SK-N-SH treated with all-trans-retinoic acid at 6 μM for 48 hours (cell line): ENCODE results near the gene EPS8.

Experiments used
- ATAC-seq: fragments of 200-7000 bp; cut with Tn5 transposase; 3 replicates; pipeline ENCODE4 v1.9.1; 2020; ENCODE audit warnings: mild to moderate bottlenecking, moderate library complexity
- ARNTL ChIP-seq: fragments of 450-650 bp; formaldehyde crosslinking; IDR thresholded peaks from 2 replicates; pipeline ENCODE4 v1.5.0; 2020; ENCODE audit warnings: low read depth, mild to moderate bottlenecking, moderate library complexity, borderline replicate concordance
- BACH2 ChIP-seq: fragments of 250-450 bp; sonication (Bioruptor Pico); IDR thresholded peaks from 2 replicates; pipeline ENCODE4 v1.9.0; 2021; ENCODE audit warnings: mild to moderate bottlenecking, borderline replicate concordance
- CREB5 ChIP-seq: fragments of 250-450 bp; sonication (Bioruptor Pico); IDR thresholded peaks from 2 replicates; pipeline ENCODE4 v1.5.1; 2020; ENCODE audit warnings: low read depth, mild to moderate bottlenecking, moderate library complexity
- CSDC2 ChIP-seq: fragments of 250-450 bp; sonication (Bioruptor Pico); IDR thresholded peaks from 2 replicates; pipeline ENCODE4 v1.5.0; 2020; ENCODE audit warnings: mild to moderate bottlenecking, moderate library complexity
- ESRRG ChIP-seq: fragments of 250-450 bp; sonication (Bioruptor Pico); IDR thresholded peaks from 2 replicates; pipeline ENCODE4 v1.6.1; 2021; ENCODE audit warnings: mild to moderate bottlenecking
- GLIS3 ChIP-seq: fragments of 250-450 bp; sonication (Bioruptor Pico); IDR thresholded peaks from 2 replicates; pipeline ENCODE4 v1.5.0; 2020; ENCODE audit warnings: mild to moderate bottlenecking, moderate library complexity
- ISL1 ChIP-seq: fragments of 250-450 bp; sonication (Bioruptor Pico); IDR thresholded peaks from 2 replicates; pipeline ENCODE4 v2.1.2; 2022; ENCODE audit warnings: mild to moderate bottlenecking, moderate library complexity
- OSR1 ChIP-seq: fragments of 250-450 bp; sonication (Bioruptor Pico); IDR thresholded peaks from 2 replicates; pipeline ENCODE4 v1.8.0; 2022; ENCODE audit warnings: moderate library complexity, mild to moderate bottlenecking, inconsistent platforms
- PATZ1 ChIP-seq: fragments of 250-450 bp; sonication (Bioruptor Pico); IDR thresholded peaks from 2 replicates; pipeline ENCODE4 v1.8.0; 2020; ENCODE audit warnings: mild to moderate bottlenecking, moderate library complexity, borderline replicate concordance
- POU6F1 ChIP-seq: fragments of 250-450 bp; sonication (Bioruptor Pico); IDR thresholded peaks from 2 replicates; pipeline ENCODE4 v1.8.0; 2021; ENCODE audit warnings: low read depth, mild to moderate bottlenecking, moderate library complexity, borderline replicate concordance
- PPARA ChIP-seq: fragments of 250-450 bp; sonication (Bioruptor Pico); IDR thresholded peaks from 2 replicates; pipeline ENCODE4 v1.5.0; 2020; ENCODE audit warnings: mild to moderate bottlenecking, borderline replicate concordance
- RARB ChIP-seq: fragments of 250-450 bp; sonication (Bioruptor Pico); IDR thresholded peaks from 2 replicates; pipeline ENCODE4 v1.8.0; 2021; ENCODE audit warnings: mild to moderate bottlenecking, moderate library complexity
- SNAI2 ChIP-seq: fragments of 250-450 bp; sonication (Bioruptor Pico); IDR thresholded peaks from 2 replicates; pipeline ENCODE4 v1.5.0; 2020; ENCODE audit warnings: mild to moderate bottlenecking, moderate library complexity
- TCF4 ChIP-seq: fragments of 250-450 bp; sonication (Bioruptor Pico); IDR thresholded peaks from 2 replicates; pipeline ENCODE4 v1.8.0; 2021; ENCODE audit warnings: mild to moderate bottlenecking, moderate library complexity, borderline replicate concordance
- TOX ChIP-seq: fragments of 250-450 bp; sonication (Bioruptor Pico); IDR thresholded peaks from 2 replicates; pipeline ENCODE4 v1.8.0; 2021; ENCODE audit warnings: mild to moderate bottlenecking, moderate library complexity, borderline replicate concordance
- ZC3H10 ChIP-seq: fragments of 250-450 bp; sonication (Bioruptor Pico); IDR thresholded peaks from 2 replicates; pipeline ENCODE4 v1.5.1; 2021; ENCODE audit warnings: mild to moderate bottlenecking, moderate library complexity
- ZFP30 ChIP-seq: fragments of 450-650 bp; formaldehyde crosslinking; IDR thresholded peaks from 2 replicates; pipeline ENCODE4 v1.5.0; 2022; ENCODE audit warnings: mild to moderate bottlenecking, moderate library complexity
- ZNF565 ChIP-seq: fragments of 450-650 bp; formaldehyde crosslinking; conservative IDR thresholded peaks from 2 replicates; pipeline ENCODE4 v1.5.0; 2020; ENCODE audit warnings: low read depth, mild to moderate bottlenecking, moderate library complexity
- ZNF70 ChIP-seq: fragments of 450-650 bp; formaldehyde crosslinking; IDR thresholded peaks from 2 replicates; pipeline ENCODE4 v1.5.0; 2020; ENCODE audit warnings: mild to moderate bottlenecking, moderate library complexity
- ZNF8 ChIP-seq: fragments of 450-650 bp; formaldehyde crosslinking; IDR thresholded peaks from 2 replicates; pipeline ENCODE4 v1.5.0; 2020; ENCODE audit warnings: mild to moderate bottlenecking, moderate library complexity
- TF ChIP-seq, protein P1 (sequence below): fragments of 250-450 bp; sonication (Bioruptor Pico); IDR thresholded peaks from 2 replicates; pipeline ENCODE4 v1.5.0; 2020; ENCODE audit warnings: mild to moderate bottlenecking, moderate library complexity
- TF ChIP-seq, protein P2 (sequence below): fragments of 250-450 bp; sonication (Bioruptor Pico); IDR thresholded peaks from 2 replicates; pipeline ENCODE4 v1.5.1; 2021; ENCODE audit warnings: mild to moderate bottlenecking, moderate library complexity

EPS8 gene

DNA sequence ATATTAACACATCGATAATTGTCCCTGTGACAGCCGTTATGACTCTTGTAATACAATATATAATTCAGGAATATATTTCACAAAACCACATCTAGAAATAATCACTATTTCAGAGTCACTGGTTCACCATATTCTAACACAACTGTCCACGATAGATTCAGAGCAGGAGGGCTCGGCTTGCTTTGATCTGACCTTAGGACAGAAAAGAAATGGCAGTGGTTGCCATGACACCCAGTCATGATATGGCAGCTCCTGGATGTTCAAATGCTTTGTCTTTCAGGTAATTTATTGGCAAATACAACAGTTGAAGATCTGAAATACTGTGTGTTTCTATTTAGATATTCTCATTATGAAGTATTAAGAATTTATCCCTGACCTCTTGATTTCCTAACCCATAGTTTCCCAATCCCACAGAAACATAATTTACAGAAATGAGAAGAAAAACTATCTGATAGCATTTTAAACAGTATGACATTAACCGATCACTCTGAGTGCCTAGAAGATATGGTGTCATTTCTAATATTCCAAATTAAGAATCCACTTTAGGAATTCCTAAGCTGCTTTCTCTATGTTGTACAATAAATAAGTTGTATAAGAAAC is 116.4 kb downstream of the EPS8 start:
- no peak for ATAC-seq
- TF ChIP-seq, protein P1, sequence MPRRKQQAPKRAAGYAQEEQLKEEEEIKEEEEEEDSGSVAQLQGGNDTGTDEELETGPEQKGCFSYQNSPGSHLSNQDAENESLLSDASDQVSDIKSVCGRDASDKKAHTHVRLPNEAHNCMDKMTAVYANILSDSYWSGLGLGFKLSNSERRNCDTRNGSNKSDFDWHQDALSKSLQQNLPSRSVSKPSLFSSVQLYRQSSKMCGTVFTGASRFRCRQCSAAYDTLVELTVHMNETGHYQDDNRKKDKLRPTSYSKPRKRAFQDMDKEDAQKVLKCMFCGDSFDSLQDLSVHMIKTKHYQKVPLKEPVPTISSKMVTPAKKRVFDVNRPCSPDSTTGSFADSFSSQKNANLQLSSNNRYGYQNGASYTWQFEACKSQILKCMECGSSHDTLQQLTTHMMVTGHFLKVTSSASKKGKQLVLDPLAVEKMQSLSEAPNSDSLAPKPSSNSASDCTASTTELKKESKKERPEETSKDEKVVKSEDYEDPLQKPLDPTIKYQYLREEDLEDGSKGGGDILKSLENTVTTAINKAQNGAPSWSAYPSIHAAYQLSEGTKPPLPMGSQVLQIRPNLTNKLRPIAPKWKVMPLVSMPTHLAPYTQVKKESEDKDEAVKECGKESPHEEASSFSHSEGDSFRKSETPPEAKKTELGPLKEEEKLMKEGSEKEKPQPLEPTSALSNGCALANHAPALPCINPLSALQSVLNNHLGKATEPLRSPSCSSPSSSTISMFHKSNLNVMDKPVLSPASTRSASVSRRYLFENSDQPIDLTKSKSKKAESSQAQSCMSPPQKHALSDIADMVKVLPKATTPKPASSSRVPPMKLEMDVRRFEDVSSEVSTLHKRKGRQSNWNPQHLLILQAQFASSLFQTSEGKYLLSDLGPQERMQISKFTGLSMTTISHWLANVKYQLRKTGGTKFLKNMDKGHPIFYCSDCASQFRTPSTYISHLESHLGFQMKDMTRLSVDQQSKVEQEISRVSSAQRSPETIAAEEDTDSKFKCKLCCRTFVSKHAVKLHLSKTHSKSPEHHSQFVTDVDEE (CRISPR knock-in tag), result no peak
- TF ChIP-seq POU6F1 (CRISPR knock-in tag), result no peak
- TF ChIP-seq ZNF565, result no peak
- no peak for TF ChIP-seq ZC3H10 (CRISPR knock-in tag)
- no peak for TF ChIP-seq TOX
- TF ChIP-seq SNAI2 (CRISPR knock-in tag), result no peak
- no peak for TF ChIP-seq PPARA (CRISPR knock-in tag)
- TF ChIP-seq, protein P2, sequence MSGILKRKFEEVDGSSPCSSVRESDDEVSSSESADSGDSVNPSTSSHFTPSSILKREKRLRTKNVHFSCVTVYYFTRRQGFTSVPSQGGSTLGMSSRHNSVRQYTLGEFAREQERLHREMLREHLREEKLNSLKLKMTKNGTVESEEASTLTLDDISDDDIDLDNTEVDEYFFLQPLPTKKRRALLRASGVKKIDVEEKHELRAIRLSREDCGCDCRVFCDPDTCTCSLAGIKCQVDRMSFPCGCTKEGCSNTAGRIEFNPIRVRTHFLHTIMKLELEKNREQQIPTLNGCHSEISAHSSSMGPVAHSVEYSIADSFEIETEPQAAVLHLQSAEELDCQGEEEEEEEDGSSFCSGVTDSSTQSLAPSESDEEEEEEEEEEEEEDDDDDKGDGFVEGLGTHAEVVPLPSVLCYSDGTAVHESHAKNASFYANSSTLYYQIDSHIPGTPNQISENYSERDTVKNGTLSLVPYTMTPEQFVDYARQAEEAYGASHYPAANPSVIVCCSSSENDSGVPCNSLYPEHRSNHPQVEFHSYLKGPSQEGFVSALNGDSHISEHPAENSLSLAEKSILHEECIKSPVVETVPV, result no peak
- TF ChIP-seq ZFP30 (CRISPR knock-in tag), result no peak
- no peak for TF ChIP-seq CSDC2 (CRISPR knock-in tag)
- TF ChIP-seq BACH2, result no peak
- no peak for TF ChIP-seq OSR1 (CRISPR knock-in tag)
- no peak for TF ChIP-seq ESRRG (CRISPR knock-in tag)
- no peak for TF ChIP-seq TCF4 (CRISPR knock-in tag)
- TF ChIP-seq ARNTL (CRISPR knock-in tag), result no peak
- TF ChIP-seq RARB (CRISPR knock-in tag), result no peak
- no peak for TF ChIP-seq ZNF8
- no peak for TF ChIP-seq GLIS3
- TF ChIP-seq CREB5, result no peak

GRCh38 chr12:15670756-15671155 is 118.4 kb downstream of the EPS8 start:
- no peak for ATAC-seq

More at GRCh38 chr12:15670756-15671155, 118.4 kb downstream of the EPS8 start:
- no peak for TF ChIP-seq ZNF70 (CRISPR knock-in tag)
- TF ChIP-seq PATZ1 (CRISPR knock-in tag), result no peak
- TF ChIP-seq GLIS3, result no peak
- TF ChIP-seq ISL1 (CRISPR knock-in tag), result no peak
- TF ChIP-seq, protein P1 (CRISPR knock-in tag), result no peak
- TF ChIP-seq ARNTL (CRISPR knock-in tag), result no peak
- TF ChIP-seq BACH2, result no peak
- no peak for TF ChIP-seq SNAI2 (CRISPR knock-in tag)
- no peak for TF ChIP-seq ZC3H10 (CRISPR knock-in tag)
